ENCODE results near the gene BORCS5. TPM values are rescaled to one million over a fixed set of nuclear protein-coding genes. Genes with fewer than 3 reads are reported as not detected.

BORCS5 gene
- total and polyA plus RNA-seq, 2 of the 8 experiments (the other 6 are each of a cell fraction or from before 2014, with no cell fraction given) = 8.3 to 17.4 TPM

DNA sequence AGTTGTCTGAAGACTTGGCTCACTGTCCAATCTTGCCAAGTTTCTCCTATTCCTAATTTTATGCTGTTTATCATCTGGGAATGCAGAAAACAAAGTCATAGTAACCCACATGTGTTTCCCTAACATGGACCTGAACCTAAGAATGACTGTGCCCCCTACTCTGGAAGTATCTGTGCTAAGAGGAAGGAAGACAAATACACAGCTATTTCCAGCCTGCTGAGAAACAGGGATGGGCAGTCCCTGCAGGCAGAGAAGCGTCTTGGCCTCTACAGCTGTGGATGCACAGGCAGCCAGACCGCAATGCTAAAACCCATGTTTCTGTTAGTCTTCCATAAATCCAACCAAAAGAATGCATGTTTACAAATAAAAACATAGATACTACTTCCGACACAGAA lies 149.6 kb downstream of the BORCS5 start:
- Histone ChIP-seq H3K4me1 (replicated peaks in 1 of 4; ENCODE audit: control insufficient read depth in 3 of 4, insufficient read depth in 4 of 4, low read length in 3 of 4) (peaks cover 0 to 17% (median 4%) of the 10 kb centered on the region in 4 experiments; a peak in 4 of 7 replicates), H3K27ac (ENCODE audit: low read depth, low read length) (no peak overlapping the region)
- no peak for TF ChIP-seq CBX8 (IDR thresholded peaks at IDR 0.05; ENCODE audit: borderline replicate concordance, low read depth, low read length)
- no peak for TF ChIP-seq HDAC6 (IDR thresholded peaks at IDR 0.05; ENCODE audit: low read depth, low read length)
- no peak for TF ChIP-seq NRF1 (IDR thresholded peaks at IDR 0.05; ENCODE audit: low read depth, low read length)
- TF ChIP-seq BRCA1 (IDR thresholded peaks at IDR 0.05; ENCODE audit: low read depth, low read length) = no peak
- TF ChIP-seq SP1 (IDR thresholded peaks at IDR 0.05; ENCODE audit: low read depth, low read length) = no peak
- TF ChIP-seq YY1 (IDR thresholded peaks at IDR 0.05; ENCODE audit: low read depth, low read length) = no peak
- TF ChIP-seq TBP (IDR thresholded peaks at IDR 0.05; ENCODE audit: low read depth, low read length) = no peak
- TF ChIP-seq RBBP5 (IDR thresholded peaks at IDR 0.05; ENCODE audit: borderline replicate concordance, low read depth, low read length) = no peak
- TF ChIP-seq, protein P1, sequence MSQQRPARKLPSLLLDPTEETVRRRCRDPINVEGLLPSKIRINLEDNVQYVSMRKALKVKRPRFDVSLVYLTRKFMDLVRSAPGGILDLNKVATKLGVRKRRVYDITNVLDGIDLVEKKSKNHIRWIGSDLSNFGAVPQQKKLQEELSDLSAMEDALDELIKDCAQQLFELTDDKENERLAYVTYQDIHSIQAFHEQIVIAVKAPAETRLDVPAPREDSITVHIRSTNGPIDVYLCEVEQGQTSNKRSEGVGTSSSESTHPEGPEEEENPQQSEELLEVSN (IDR thresholded peaks at IDR 0.05) = no peak
- TF ChIP-seq, protein P2, sequence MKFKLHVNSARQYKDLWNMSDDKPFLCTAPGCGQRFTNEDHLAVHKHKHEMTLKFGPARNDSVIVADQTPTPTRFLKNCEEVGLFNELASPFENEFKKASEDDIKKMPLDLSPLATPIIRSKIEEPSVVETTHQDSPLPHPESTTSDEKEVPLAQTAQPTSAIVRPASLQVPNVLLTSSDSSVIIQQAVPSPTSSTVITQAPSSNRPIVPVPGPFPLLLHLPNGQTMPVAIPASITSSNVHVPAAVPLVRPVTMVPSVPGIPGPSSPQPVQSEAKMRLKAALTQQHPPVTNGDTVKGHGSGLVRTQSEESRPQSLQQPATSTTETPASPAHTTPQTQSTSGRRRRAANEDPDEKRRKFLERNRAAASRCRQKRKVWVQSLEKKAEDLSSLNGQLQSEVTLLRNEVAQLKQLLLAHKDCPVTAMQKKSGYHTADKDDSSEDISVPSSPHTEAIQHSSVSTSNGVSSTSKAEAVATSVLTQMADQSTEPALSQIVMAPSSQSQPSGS (IDR thresholded peaks at IDR 0.05; ENCODE audit: low read length) = no peak
- TF ChIP-seq BACH1 (IDR thresholded peaks at IDR 0.05; ENCODE audit: low read length) = no peak
- no peak for TF ChIP-seq NANOG (IDR thresholded peaks at IDR 0.05; ENCODE audit: insufficient read depth, low read depth, low read length, poor library complexity, severe bottlenecking)

More for the DNA sequence above, 149.6 kb downstream of the BORCS5 start:
- no peaks in the 10 kb centered on the region for H3K9me3 ChIP-seq (ENCODE audit: insufficient read depth in 2 of 2, low read depth in 1 of 2, low read length in 1 of 2)
- H4K5ac ChIP-seq (ENCODE audit: insufficient read length, low read depth, low read length) = no peak overlapping the region
- H3K14ac ChIP-seq (ENCODE audit: insufficient read length) = no peak overlapping the region
- H3K36me3 ChIP-seq (ENCODE audit: control insufficient read depth in 2 of 4, insufficient read depth in 4 of 4, low read length in 3 of 4) = no peaks in the 10 kb centered on the region
- H2AFZ ChIP-seq (ENCODE audit: low read length) = no peak overlapping the region
- no peak overlapping the region for H3K18ac ChIP-seq (ENCODE audit: extremely low read depth, low read length)
- H4K8ac ChIP-seq (ENCODE audit: extremely low read depth, insufficient read depth, low read length) = no peak overlapping the region
- H3K23ac ChIP-seq (ENCODE audit: insufficient read length) = no peak overlapping the region
- WGBS, 2 experiments (ENCODE audit: extremely low coverage in 1 of 2, insufficient coverage in 1 of 2, insufficient read length in 1 of 2, insufficient replicate concordance in 2 of 2, low coverage in 1 of 2, low lambda C conversion rate in 2 of 2, missing lambda C conversion rate in 1 of 2) = 87% methylated on average over 3 of the region's 3 CpGs; no CpG with 5 or more reads in 1 of the 2 experiments
- no peak overlapping the region for H3K56ac ChIP-seq (replicated peaks; ENCODE audit: insufficient read length, low read depth, low read length)
- H3K27me3 ChIP-seq (replicated peaks in 1 of 4; ENCODE audit: control insufficient read depth in 3 of 4, extremely low read depth in 1 of 4, insufficient read depth in 3 of 4, low read length in 3 of 4) = no peaks in the 10 kb centered on the region
- no peak overlapping the region for H2BK15ac ChIP-seq (ENCODE audit: low read length)
- no peak overlapping the region for H2BK5ac ChIP-seq (ENCODE audit: low read depth, low read length)
- H2BK120ac ChIP-seq (replicated peaks; ENCODE audit: low read depth, low read length) = no peak overlapping the region
- peaks cover 5% of the 10 kb centered on the region; the same call in 1 of the 2 replicates for H3K79me1 ChIP-seq (ENCODE audit: low read depth, low read length)
- no peak for DNase-seq (ENCODE audit: low read depth in 1 of 2, low spot score in 2 of 2)
- H3K4me2 ChIP-seq (ENCODE audit: insufficient read depth in 1 of 2, low read depth in 2 of 2, low read length in 2 of 2) = no peak overlapping the region
- ChIA-PET CTCF (ENCODE audit: partially characterized antibody) (interaction anchor here (1.0 to 2.3 kb wide), 3 partner anchors 10 to 129 kb away, joined by 3 to 5 read pairs (median 3); no protein-coding TSS in a partner anchor), POLR2A (ENCODE audit: partially characterized antibody) (interaction anchor here (1.3 kb wide), 1 partner anchor 53 kb away, joined by 3 read pairs; no protein-coding TSS in a partner anchor)
- H3K9ac ChIP-seq (replicated peaks in 1 of 4; ENCODE audit: extremely low read depth in 1 of 4, low read depth in 3 of 4, low read length in 3 of 4) = no peak overlapping the region
- H2BK20ac ChIP-seq (ENCODE audit: low read length) = no peak overlapping the region
- H2AK5ac ChIP-seq (ENCODE audit: low read depth, low read length) = no peak overlapping the region
- H3K23me2 ChIP-seq (ENCODE audit: low read depth, low read length) = no peaks in the 10 kb centered on the region
- H4K20me1 ChIP-seq (replicated peaks in 1 of 2; ENCODE audit: control insufficient read depth in 1 of 2, insufficient read depth in 2 of 2, low read length in 2 of 2) = peaks cover 5% of the 10 kb centered on the region in 2 experiments
- no peak overlapping the region for H4K91ac ChIP-seq (replicated peaks; ENCODE audit: insufficient read length, low read length)
- no peak overlapping the region for H3K4me3 ChIP-seq (ENCODE audit: extremely low read depth in 1 of 4, insufficient read depth in 2 of 4, low read depth in 3 of 4, low read length in 4 of 4)
- H3K79me2 ChIP-seq (ENCODE audit: control insufficient read depth in 1 of 2, insufficient read depth in 2 of 2, low read length in 2 of 2) = peaks cover 0 to 90% of the 10 kb centered on the region in 2 experiments; a peak in 3 of 4 replicates
- H3K4ac ChIP-seq (replicated peaks; ENCODE audit: insufficient read length, low read depth, low read length) = no peak overlapping the region
- no peak for FAIRE-seq
- H2BK12ac ChIP-seq (ENCODE audit: low read depth, low read length) = no peak overlapping the region
